ENCODE results near the gene NTN1. TPM values are rescaled to one million over a fixed set of nuclear protein-coding genes. Genes with fewer than 3 reads are reported as not detected.

Gene NTN1
- total RNA-seq, 1 donor from 2014 or later = 1.1 TPM

DNA sequence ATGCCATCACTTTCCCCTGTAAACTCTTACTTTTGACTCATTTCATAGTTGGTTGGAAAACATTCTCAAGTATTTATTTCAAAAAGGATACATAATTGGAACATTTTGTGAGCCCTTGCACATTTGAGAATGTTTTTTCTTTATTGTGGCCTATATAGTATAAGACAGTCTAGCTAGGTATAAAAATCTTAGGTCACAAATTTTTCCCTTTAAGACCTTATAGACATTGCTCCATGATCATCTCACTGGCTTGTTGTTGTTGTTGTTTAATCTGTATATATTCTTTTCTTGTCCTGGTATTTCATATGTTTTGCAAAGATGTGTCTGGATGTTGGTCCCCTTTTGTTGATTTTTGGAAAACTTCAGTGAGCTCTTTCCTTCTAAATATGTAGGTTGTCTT is 194.2 kb downstream of the NTN1 start:
- POLR2A ChIA-PET = no interaction called here
- no peak for ATAC-seq (ENCODE audit: low read depth)
- no peaks in the 10 kb centered on the region for H3K4me1 Mint-ChIP-seq
- intact Hi-C loops (cut with micrococcal nuclease) = no loop called here
- peaks cover 16% of the 10 kb centered on the region for H3K9me3 Mint-ChIP-seq
- CTCF ChIA-PET = no interaction called here
- no peak overlapping the region for H3K4me3 Mint-ChIP-seq
- H3K36me3 Mint-ChIP-seq (ENCODE audit: low read depth) = peaks cover 10% of the 10 kb centered on the region
- no peak overlapping the region for H3K27ac Mint-ChIP-seq
- TF ChIP-seq, protein P1, sequence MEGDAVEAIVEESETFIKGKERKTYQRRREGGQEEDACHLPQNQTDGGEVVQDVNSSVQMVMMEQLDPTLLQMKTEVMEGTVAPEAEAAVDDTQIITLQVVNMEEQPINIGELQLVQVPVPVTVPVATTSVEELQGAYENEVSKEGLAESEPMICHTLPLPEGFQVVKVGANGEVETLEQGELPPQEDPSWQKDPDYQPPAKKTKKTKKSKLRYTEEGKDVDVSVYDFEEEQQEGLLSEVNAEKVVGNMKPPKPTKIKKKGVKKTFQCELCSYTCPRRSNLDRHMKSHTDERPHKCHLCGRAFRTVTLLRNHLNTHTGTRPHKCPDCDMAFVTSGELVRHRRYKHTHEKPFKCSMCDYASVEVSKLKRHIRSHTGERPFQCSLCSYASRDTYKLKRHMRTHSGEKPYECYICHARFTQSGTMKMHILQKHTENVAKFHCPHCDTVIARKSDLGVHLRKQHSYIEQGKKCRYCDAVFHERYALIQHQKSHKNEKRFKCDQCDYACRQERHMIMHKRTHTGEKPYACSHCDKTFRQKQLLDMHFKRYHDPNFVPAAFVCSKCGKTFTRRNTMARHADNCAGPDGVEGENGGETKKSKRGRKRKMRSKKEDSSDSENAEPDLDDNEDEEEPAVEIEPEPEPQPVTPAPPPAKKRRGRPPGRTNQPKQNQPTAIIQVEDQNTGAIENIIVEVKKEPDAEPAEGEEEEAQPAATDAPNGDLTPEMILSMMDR (IDR thresholded peaks at IDR 0.05) = no peak
- no peak for DNase-seq
- no peaks in the 10 kb centered on the region for H3K27me3 Mint-ChIP-seq

DNA sequence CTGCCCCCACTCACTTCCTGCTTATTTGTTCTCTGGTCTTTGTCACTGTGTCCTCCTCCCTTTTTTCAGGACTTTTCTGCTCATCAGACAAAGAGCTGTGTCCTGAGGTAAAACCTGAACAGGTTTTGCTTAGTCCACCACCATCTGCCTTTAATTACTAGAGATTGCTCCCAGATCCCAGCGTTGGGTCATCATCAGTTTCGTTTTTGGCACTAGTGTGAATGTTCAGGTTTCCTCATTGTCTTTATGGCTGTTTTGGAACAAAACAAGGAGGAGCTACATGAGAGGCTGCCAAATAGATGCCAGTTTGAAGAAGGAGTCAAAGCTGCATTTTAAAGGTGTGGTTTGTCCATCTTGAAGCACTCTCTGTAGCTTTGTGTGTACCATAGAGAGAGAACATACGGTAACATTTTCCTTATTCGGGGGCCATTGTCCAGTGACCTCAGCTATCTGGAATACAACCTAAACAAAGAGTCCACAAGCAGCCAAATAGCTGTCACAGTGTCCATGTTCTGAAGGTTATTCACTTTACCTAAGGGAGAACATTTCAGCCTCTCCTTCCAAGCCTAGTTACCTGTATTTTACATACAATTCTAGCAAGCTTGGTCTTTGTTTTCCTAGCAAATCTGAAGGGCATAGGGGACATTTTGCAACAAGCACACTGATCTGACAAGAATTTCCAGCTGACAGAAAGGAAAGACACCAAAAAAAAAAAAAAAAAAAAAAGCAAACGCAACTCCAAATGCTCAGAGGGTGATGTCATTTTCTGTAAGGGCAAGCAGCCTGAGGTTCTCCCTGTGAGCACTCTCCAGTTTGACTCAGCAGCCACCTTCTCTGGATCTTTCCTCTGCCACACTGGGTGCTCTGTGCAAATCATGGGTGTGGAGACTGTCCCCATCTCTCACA is 196.1 kb downstream of the NTN1 start:
- ChIA-PET POLR2A (no interaction called here), CTCF (no interaction called here)
- TF ChIP-seq, protein P1 (IDR thresholded peaks at IDR 0.05) = no peak
- no peak overlapping the region for H3K27ac Mint-ChIP-seq
- ATAC-seq (ENCODE audit: low read depth) = no peak
- no peaks in the 10 kb centered on the region for H3K4me1 Mint-ChIP-seq
- peaks cover 3% of the 10 kb centered on the region for H3K27me3 Mint-ChIP-seq
- H3K4me3 Mint-ChIP-seq = no peak overlapping the region
- intact Hi-C loops (cut with micrococcal nuclease) = no loop called here
- DNase-seq = no peak
- peaks cover 16% of the 10 kb centered on the region for H3K9me3 Mint-ChIP-seq
- H3K36me3 Mint-ChIP-seq (ENCODE audit: low read depth) = peaks cover 10% of the 10 kb centered on the region

DNA sequence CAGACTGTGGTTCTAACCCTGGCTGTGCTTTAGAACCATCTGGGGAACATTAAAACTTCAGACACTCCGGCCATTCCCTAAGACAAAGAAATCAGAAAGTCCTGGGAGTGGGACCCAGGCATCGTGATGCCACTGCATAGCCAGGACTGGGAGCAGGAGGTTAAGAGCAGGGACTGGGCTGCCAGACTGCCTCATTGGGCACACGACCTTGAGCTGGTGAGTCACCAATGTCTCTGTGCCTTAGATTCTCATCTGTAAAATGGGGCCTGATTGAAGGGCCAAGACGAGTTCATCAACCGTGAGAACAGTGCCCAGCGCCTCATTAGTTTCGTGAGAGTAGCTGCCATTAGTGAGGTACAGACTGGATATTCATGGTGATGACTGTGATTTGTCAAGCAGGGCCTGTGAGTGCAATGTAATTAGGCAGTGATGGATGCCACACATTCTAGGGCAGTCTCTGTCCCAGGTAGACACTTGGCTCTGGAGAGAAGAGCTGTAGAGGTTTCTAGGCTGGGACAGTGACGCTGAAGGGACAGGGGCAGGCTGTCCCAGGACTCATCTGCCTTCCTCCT is 196.8 kb downstream of the NTN1 start:
- ChIA-PET CTCF (no interaction called here), POLR2A (no interaction called here)
- Mint-ChIP-seq H3K36me3 (ENCODE audit: low read depth) (peaks cover 10% of the 10 kb centered on the region), H3K27ac (no peak overlapping the region), H3K27me3 (peaks cover 3% of the 10 kb centered on the region), H3K9me3 (peaks cover 16% of the 10 kb centered on the region), H3K4me1 (no peaks in the 10 kb centered on the region), H3K4me3 (no peak overlapping the region)
- TF ChIP-seq, protein P1 (IDR thresholded peaks at IDR 0.05) = no peak
- intact Hi-C loops (cut with micrococcal nuclease) = no loop called here
- DNase-seq (no peak), ATAC-seq (ENCODE audit: low read depth) (no peak)

DNA sequence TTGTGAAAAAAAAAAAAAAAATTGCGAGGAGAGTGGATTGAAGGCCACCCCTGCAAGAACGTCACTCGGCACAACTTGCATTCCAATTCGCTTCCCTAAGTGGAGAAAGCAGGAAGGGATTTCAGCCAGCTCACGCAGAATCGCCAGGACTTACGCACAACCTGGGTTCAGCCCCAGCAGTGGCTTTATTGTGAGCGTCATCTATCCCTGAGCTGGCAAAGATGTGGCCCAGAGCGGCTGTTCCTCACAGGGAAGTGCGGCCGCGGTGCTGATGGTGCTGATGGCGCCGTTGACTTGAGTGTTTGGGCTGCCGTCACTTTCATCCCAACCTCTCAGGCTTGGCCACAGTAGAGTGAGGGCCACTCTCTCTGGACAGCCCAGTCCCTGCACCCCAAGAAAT is 197.6 kb downstream of the NTN1 start:
- H3K36me3 Mint-ChIP-seq (ENCODE audit: low read depth) = peaks cover 10% of the 10 kb centered on the region
- no peak overlapping the region for H3K27ac Mint-ChIP-seq
- no peak overlapping the region for H3K4me3 Mint-ChIP-seq
- ChIA-PET POLR2A (no interaction called here), CTCF (no interaction called here)
- no peak for ATAC-seq (ENCODE audit: low read depth)
- no peak for DNase-seq
- no peaks in the 10 kb centered on the region for H3K4me1 Mint-ChIP-seq
- TF ChIP-seq, protein P1 (IDR thresholded peaks at IDR 0.05) = no peak
- H3K27me3 Mint-ChIP-seq = peaks cover 3% of the 10 kb centered on the region
- intact Hi-C loops (cut with micrococcal nuclease) = no loop called here
- peaks cover 16% of the 10 kb centered on the region for H3K9me3 Mint-ChIP-seq

DNA sequence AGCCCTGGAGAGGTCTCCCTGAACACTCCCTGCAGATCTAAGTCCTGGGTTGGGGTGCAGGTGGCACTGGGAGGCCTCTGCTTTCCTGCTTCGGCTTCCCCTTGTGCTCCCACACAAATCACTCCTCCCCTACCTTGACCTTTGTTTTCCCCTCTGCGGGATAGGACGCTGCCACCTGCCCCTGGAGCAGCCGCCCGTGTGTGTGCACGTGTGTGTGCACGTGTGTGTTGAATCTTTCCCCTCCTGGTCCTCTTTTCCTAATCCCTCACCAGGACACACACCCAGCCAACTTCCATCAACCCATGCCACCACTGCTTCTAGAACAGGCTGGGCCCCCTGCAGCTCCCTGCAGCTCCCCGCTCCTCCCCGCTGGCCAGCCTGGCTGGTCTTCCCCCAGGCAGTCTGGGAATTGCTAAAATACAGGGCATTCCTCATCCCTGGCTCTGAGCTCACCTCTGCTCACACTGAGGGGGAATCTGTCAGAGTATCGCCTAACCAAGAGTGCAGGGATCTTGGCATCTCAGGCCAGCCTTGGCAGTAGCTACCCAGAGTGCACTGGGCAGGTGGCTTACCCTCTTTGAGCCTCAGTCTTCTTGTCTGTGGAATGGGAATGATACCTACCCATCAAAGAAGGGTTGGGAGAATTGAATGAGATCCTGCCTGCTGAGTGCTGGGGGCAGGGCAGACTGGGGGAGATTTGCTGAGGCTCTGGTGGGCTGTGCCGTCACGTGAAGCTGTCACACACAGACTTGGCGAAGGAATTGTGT is 198.5 kb downstream of the NTN1 start:
- Mint-ChIP-seq H3K4me1 (no peaks in the 10 kb centered on the region), H3K9me3 (peaks cover 16% of the 10 kb centered on the region), H3K4me3 (no peak overlapping the region), H3K27ac (no peak overlapping the region), H3K27me3 (peaks cover 3% of the 10 kb centered on the region), H3K36me3 (ENCODE audit: low read depth) (peaks cover 10% of the 10 kb centered on the region)
- intact Hi-C loops (cut with micrococcal nuclease) = no loop called here
- ChIA-PET CTCF (no interaction called here), POLR2A (no interaction called here)
- DNase-seq = no peak
- ATAC-seq (ENCODE audit: low read depth) = no peak
- TF ChIP-seq, protein P1 (IDR thresholded peaks at IDR 0.05) = no peak
